ENCODE results near the gene MT1F.

DNA sequence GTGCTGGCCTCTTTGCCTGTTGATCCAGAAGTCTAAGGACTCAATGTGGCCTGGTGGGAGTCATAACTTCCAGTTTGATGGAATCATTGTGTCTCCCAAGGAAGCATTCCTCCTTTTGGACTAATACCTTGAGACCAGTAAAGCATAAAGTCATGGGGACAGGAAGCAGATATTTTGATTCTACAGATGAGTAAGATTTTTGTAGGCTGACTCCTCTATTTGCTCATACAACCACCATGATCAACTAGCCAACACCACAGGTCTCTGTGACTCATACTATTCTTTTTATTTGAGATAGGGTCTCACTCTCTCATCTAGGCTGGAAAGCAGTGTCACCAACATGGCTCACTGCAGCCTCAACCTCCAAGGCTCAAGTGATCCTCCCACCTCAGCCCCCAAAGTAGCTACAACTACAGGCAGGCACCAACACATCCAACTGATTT lies 43.2 kb upstream of the MT1F start:
- TF ChIP-seq YY1 (IDR thresholded peaks at IDR 0.05; ENCODE audit: insufficient read depth, insufficient read length) (no peak), ZNF274 (IDR thresholded peaks at IDR 0.05; ENCODE audit: low read depth, low read length) (no peak)

Measured in NT2/D1 (cell line).